ENCODE results near the gene FNDC3B.

- TF ChIP-seq GATA2 (IDR thresholded peaks at IDR 0.05; ENCODE audit: low read depth, low read length) (no peak), GATA3 (IDR thresholded peaks at IDR 0.05; ENCODE audit: low read depth, low read length) (no peak)
These were observed 253.7 kb downstream of the FNDC3B start for GRCh38 chr3:172293093-172293492.
